Sigmoid colon (tissue), 4 donors: ENCODE data around the gene CTIF.

Source experiments
- CTCF ChIP-seq, 4 experiments: fragments of 450-650 bp in 3 of 4; fragments of 200-600 bp in 1 of 4; IDR thresholded peaks; one replicate each; pipeline ENCODE4 v1.5.1; 2016 to 2019; ENCODE audit warnings: antibody characterized with exemption in 4 of 4, mild to moderate bottlenecking in 3 of 4, moderate library complexity in 2 of 4
- EP300 ChIP-seq, 4 donors: sonication (generic); formaldehyde crosslinking; IDR thresholded peaks; one replicate each; pipeline ENCODE4 v1.6.1; 2017; ENCODE audit warnings: antibody characterized with exemption in 4 of 4
- POLR2A ChIP-seq, 2 donors: fragments of 450-650 bp; IDR thresholded peaks; one replicate each; pipeline ENCODE4 v1.6.1; 2016; ENCODE audit warnings: antibody characterized with exemption in 2 of 2, mild to moderate bottlenecking in 2 of 2, moderate library complexity in 2 of 2
- POLR2AphosphoS5 ChIP-seq, 4 donors: sonication (generic); formaldehyde crosslinking; IDR thresholded peaks; one replicate each; pipeline ENCODE4 v1.6.1; 2017; ENCODE audit warnings: antibody characterized with exemption in 4 of 4

- TF ChIP-seq CTCF (IDR thresholded peaks at IDR 0.05) (no peak), POLR2A (IDR thresholded peaks at IDR 0.05) (no peak), EP300 (IDR thresholded peaks at IDR 0.05) (no peak), POLR2AphosphoS5 (IDR thresholded peaks at IDR 0.05) (no peak)
Observed at GRCh38 chr18:48543228-48543627, 4.4 kb downstream of the CTIF start.
